Non-pigmented ciliary epithelial cell (primary cell): ENCODE measurements around the gene SEC16A.

Experiments
- DNase-seq: peaks from one replicate; pipeline ENCODE4 v3.0.0-alpha.2; 2010; ENCODE audit warnings: low read depth

Gene SEC16A

DNA sequence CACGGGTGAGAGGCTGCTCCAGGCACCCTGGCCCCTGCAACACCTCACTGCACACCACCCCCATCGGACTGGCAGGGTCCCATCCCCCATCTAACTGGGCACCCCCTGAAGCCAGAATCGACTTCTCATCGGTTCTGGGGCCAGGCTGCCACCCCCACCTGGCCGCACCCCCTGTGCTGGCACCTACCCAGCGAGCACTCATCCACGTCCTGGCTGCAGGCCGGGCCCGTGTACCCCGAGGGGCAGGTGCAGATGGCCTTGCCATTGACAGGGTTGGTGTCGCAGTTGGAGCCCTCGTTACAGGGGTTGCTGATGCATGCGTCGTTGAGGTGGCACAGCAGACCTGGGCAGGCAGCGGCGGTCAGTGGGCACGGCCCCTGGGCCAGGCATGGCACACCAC lies 35.1 kb upstream of the SEC16A start:
- no peak for DNase-seq

DNA sequence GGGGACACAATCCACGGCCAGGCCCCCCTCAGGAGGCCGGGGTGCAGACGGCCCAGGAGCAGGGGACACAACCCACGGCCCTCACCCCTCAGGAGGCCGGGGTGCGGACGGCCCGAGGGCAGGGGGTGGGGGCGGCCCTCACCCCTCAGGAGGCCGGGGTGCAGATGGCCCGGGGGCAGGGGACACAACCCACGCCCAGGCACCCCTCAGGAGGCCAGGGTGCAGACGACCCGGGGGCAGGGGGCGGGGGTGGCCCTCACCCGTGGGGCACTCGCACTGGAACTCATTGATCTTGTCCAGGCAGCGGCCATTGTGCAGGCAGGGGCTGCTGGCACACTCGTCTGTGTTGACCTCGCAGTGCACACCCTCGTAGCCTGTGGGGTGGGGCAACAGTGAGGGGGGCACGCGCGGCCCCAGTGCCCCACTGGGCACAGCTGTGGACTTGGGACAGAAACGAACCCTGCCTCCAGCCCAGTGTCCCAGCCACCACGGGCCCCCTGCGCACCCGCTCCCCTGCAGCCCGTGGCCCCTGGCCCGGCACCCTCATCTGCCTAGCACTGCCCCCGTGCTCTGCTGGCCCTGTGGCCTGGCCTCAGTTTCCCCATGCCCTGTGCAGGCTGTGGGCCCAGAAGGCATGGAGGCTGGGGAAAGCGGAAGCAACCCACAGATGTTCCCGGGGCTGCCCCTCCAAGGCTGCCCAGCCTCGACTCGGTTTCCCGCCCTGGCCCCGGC lies 34.3 kb upstream of the SEC16A start:
- DNase-seq, result no peak

DNA sequence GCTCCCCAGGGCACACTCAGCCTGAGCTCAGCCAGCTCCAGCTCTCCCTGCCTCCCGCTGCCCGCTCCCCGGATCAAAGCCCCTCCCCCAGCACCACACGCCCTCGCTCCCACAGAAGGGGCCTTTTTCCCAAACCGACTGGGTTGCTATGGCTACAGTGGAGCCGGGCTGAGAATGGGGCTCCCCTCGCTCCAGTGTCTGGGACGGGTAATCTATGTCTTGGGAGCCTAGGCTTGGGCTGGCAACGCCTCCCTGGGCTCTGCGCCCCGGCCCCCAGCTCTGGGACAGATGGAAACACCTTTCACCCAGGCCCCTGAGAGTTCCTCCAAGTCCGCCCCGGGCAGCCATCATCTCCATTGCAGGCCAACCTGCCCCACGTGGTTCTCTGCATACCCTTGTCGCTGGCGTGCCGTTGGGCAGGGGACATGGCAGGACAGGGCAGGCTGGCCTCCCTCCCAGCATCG lies 33.4 kb upstream of the SEC16A start:
- no peak for DNase-seq

DNA sequence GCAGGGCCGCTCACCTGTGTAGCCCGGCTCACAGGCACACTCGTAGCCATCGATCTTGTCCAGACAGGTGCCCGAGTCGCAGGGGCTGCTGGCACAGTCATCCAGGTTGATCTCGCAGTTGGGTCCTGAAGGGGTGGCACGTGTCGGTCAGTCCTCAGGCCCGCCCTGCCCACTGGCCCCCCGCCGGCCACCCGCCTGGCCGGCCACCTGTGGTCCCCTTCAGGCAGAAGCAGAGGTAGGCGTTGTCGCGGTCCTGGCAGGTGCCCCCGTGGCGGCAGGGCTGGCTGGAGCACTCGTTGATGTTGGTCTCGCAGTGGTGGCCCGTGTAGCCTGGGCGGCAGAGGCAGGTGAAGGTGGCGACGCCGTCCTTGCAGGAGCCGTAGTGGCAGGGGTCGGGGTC lies 32.4 kb upstream of the SEC16A start:
- DNase-seq, result no peak

DNA sequence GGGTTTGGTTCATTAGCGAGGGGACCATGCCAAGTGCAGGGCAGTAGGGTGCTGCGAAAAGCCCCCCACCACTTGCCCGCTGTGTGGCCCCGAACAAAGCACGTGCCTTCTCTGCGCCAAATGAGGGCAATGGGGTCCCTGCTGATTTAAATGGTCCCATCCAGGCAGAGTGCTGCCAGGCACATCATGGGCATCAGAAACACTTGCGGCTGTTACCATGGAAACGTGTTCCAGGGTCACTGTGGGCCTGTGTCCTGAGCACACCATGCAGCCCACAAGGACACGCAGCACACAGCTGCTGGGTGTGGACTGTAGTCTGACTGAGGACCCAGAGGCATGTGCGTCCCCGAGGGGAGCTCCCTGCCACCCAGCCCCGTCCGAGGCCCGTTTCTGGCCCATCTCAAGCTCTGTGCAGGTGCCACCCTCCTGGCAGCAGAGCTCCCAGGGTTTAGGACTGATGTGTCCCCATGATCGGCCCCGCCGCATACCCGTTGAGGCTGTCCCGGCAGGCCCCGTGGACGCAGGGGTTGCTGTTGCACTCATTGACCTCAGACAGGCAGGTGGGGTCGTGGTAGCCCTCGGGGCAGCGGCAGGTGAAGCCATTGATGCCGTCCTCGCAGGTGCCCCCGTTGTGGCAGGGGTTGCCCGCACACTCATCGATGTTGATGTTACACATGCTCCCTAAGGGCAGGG lies 31.3 kb upstream of the SEC16A start:
- DNase-seq, result no peak

DNA sequence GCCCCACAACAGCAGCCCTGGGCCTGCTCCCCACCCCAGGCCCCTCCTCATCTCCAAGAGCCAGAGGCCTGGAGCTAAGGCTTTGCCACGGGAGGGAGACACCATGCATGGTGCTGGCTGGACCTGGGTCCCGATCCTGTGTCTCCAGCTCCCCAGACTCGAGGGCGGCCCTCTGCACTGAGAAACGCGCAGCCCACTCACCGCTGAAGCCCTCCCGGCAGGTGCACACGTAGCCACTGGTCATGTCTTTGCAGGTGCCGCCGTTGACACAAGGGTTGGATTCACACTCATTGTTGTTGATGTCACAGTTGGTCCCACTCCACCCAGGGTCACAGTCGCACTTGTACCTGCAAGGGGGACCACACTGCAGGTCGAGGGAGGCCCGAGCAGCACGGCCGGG lies 30.4 kb upstream of the SEC16A start:
- DNase-seq, result no peak

DNA sequence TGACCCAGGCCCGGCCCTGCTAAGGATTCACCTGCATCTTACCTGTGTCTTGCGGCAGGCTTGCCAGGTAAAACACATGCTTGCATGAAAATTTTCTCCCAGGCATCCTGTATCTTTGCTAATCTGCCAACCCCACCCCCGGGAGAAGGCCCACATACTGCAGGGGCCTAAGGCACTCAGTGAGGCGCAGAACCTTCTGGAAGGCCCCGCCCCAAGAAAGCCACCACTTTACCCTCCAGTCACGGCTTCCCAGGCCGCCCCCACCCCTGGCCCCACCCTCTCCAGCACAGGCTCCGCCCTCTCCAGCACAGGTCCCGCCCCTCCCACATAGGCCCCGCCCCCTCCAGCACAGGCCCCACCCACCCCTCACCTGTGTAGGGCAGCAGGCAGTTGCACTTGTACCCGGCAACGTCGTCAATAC lies 29.8 kb upstream of the SEC16A start:
- DNase-seq, result no peak

DNA sequence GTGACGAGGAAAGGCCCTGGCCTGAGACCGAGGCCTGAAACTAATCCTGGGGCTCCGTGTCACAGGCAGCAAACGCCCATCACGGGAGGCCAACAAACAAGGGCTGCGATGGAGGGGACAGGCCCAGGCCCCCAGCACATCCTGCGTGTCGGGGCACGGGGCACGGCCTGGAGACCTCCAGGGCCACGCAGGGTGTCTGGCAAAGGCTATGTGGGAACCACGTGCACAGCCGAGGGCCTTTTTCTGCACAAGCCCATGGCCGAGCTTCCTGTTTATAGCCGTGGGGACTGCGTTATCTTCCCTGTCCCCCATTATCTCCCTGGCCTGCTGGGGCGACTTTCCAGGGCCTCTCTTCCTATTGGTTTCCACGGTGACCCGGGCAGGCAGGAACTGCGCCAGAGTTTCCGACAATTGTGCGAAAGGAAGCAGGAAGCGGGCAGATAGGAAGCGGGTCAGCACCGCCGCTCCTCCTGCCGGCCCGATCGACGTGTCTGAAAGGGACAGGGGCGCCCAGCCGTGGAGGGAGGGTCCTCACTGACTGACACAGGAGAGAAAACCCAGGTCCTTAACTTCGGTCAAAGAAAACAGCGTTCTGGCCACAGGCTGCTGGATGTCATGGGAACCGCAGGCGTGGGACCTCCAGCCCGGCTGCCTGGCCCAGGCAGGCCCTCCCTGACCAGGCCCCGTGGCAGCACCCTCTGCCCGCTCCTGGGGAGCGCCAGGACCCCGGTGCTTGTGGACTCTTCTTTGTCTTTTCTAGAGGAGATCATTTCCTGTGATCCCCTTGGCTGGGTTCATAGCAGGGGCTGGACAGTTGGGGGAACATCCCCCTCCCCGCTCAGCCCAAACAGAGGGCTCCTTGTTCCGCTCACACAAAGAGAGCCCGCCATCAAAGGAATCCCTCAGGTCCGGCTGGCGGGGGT lies 29.1 kb upstream of the SEC16A start:
- no peak for DNase-seq

DNA sequence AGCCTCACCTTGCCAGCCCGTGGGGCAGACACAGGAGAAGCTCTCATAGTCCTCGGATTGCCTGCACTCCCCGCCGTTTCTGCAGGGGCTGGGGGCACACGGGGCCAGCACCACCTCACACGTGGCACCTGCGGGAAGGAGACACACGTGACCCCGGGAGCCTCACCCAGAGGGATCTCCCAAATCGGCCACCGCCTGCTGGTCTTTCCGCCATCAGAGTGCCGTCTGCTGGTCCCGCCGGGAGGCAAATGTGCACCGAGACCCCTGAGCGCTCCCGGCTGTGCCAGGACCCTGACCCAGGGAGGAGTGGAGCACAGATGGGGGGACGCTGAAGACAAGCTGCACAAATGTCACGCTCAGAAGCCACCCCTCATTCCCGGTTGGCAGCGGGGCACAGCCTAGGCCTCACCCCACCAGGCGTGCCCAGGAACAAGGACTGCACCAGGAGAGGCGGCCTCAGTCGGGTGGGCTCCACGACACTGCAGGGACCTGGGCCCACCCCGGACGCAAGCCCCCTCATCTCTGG lies 28.4 kb upstream of the SEC16A start:
- no peak for DNase-seq

DNA sequence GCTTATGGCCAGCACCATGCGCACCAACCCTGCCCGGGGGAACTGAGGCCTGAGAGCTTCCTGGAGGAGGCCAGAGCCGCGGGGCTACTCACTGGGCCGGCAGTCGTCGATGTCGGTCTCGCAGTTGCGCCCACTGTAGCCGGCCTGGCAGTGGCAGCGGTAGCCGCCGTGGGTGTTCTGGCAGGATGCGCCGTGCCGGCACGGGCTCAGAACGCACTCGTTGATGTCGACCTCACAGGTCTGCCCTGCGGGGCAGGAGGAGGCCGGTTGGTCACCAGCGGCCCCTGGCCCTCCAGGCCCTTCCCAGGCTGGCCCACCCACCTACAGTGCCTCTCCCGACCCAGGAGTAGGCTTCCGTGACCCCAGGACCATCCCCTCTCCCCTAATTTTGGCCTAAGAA lies 27.7 kb upstream of the SEC16A start:
- DNase-seq, result no peak

DNA sequence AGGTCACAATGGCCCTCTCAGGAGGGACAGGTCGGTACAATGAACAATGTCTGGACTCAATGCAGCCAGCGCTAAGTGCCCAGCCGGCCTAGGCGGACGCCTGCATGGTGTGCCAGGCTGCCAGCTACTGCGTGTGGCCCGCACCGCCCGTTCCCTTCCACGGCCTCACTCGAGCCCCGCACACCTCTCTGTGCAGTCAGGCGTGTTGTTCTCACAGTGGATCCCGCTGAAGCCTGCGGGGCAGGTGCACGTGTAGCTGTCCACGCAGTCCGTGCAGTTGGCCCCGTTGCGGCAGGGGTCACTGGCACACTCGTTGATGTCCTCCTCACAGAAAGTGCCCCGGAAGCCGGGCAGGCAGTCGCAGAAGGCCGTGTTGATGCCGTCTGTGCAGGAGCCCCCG lies 26.7 kb upstream of the SEC16A start:
- no peak for DNase-seq

DNA sequence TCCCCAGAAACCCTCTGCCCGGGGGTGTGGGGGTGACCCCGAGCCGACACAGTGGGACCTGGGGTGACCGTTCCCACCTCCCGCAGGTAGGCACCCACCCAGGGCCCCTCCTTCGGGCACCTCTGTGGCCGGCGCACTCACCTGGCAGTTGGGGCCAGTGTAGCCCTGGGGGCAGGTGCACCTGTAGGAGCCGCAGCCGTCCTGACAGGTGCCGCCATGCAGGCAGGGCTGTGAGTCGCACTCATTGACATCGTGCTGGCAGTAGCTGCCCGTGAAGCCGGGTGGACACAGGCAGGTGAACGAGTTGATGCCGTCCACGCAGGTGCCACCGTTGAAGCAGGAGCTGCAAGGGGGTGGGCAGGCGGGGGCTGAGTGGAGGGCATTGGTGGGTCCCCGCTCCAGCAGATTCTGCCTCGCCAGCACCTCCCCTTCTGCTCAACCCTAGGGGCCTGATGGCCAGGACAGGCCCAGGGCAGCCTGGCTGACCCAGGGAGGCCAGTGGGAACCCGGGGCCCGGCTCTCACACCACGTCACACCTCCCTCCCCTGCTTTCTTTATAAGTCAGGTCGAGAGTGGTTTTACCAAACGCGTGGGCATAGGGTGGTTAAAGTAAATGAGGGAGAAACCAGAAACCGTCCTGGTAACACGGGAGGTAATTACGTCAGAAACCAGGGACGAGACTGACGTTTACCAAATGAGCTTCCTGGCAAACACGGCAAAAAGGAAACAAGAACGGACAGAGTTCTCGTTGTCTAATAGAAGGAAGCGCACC lies 26.1 kb upstream of the SEC16A start:
- no peak for DNase-seq

DNA sequence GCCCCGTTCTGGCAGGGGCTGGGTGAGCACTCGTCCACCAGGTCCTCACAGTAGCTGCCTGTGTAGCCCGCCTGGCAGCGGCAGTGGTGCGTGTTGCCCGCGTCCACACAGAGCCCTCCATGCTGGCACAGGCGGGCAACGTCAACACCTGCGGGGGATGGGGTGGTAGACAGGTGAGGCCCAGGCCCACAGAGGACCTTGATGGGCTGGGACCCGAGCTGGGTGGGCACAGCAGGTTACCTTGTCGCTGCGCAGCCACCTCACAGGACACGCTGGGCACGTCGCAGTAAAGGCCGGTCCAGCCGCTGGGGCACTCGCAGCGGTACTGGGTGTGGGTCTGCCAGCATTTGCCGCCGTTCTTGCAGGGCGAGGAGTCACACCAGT lies 25.1 kb upstream of the SEC16A start:
- no peak for DNase-seq

DNA sequence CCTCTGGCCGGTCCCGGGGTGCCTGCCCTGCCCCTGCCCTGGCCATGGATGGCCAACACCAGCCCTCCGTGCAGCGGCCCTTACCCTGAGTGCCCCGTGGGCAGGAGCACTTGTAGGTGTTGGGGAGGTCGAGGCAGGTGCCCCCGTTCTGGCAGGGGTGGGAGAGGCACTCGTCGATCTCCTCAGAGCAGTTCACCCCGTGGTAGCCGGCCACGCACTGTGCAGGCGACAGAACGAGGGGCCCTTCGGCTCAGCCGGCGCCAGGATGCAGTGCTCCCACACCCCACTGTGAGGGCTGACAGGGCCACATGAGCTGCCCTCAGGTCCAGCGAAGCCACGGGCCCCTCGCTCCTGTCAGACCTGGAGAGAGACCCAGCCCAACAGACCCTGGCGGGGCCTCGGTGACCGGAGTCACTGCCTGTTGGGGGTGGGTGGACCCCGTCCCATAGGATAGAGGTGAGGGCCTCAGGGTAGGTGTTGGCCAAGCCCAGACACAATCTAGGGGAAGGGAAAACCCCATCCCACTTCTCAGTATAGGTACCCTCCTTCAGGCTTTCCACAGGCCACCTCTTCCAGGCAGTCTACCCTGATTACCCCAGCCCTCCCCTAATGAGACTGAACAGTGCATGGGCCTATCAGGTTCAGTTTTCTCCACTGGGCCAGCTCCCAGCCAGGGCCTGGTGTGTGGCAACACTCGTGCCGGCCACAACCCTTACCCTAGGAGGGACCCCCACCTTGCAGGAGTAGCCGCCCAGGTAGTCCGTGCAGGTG lies 24.6 kb upstream of the SEC16A start:
- DNase-seq, result no peak

DNA sequence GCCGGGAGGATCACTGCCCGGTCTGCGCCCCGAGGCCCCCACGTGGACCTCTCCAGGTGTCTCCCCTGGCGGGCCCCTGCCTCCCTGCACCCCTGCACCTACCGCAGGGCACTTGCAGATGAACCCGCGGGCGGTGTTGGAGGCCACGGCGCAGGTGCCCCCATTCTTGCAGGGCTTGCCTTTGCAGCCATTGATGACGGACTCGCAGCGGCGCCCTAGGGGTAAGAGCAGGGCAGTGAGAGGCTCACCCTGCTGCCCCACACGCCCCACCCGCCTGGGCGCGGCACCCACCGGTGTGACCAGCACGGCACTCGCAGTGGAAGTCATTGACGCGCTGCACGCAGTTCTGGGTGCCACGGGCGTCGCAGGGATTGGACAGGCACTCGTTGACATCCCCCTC lies 23.6 kb upstream of the SEC16A start:
- DNase-seq, result no peak

DNA sequence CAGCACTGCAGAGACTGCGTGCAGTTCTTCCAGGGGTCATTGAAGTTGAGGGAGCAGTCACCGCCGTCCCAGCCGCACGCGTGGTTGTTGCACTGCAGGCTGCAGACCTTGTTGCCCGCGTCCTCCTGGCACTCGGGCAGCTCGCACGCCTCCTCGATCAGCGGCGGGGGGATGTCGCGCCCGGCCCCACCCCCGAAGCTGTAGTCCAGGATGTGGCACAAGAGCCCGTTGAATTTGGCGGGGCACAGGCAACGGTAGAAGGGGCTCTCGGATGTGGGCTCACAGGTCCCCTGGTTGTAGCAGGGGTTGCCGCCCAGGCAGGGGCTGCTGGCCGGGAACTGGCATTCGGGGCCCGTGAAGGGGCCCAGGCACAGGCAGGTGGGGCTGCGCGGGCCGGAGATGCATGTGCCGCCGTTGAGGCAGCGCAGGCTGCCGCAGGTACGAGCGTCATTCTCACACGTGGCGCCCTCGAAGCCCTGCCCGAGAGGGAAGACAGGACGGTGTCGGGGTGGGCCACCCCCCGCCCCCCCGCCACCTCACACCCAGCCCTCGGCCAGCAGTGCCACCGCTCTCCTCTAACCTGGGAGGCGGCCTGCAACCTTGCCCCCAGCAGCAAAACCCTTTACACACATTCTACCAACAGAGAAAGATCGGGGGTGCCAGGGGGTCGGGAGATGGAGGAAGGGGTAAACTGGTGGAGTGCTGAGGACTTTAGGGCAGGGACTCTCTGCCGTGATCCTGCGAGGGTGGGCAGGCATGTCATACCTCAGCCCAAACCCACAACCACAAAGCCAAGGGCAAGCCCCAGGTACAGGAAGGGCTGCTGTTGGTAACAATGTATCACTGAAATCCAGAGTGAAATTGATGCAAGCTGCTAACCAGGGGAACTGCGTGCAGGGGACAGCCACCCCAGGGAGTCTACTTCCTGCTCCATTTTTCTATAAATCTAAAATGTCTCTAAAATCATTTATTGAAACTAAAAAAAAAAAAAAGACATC lies 22.9 kb upstream of the SEC16A start:
- DNase-seq, result no peak

DNA sequence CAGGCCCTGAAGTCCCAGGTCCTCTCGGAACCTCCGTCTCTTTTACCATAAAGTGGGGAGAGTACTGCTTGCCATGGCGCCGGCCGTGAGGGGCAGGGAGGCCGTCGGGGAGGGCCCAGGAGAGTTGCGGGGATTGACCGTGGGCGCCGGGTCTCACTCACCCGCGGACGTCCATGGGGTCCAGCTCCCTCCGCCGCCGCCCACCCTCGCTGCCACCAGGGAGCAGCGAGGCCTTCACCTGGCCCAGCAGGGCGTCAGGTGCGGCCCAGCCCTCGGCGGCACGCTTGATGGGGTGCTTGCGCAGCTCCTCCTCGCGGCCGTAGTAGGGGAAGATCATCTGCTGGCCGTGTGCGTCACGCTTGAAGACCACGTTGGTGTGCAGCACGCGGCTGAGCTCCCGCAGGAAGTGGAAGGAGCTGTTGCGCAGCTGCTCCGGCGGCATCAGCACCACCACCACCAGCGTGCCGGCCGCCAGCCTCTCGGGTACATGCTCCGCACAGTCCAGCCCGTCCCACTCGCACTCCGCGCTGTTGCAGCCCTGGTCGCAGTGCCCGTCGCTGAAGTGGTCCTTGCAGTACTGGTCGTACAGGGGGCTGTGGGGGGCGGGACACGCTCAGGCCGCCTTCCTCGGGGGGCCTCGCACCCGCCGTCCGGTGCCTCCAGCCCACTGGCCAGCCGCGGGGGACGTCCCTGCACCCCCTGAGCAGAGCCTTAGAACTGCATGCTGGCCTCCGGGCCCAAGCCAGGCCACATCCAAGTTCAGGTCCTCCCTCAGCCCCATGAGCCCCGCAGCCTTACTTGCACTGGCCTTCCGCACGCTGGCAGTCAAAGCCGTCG lies 21.9 kb upstream of the SEC16A start:
- DNase-seq, result no peak

DNA sequence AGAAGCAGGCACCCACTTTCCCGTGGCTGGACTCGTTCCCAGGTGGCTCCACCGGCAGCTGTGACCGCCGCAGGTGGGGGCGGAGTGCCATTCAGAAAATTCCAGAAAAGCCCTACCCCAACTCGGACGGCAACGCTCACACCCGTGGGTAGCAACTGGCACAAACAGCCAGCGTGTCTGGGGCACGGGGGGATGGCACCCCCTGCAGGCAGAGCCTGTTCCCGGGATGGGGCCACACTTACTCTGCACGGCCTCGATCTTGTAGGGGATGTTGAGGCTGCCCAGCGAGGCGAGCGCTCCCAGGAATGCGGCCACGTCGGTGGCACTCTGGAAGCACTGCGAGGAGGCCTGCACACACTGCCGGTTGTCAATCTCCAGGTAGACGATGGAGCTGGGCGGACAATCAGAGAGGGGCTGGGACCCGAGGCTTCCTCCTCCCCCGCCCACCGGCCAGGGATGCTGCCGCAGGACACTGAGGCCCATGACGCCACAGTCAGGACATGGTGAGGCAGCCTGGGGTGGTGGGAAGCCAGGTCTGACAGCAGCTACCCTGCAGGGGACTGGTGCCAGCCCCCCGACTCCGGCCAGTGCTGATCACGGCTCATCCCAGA lies 20.2 kb upstream of the SEC16A start:
- no peak for DNase-seq
